Fibroblast of skin of scalp (primary cell): ENCODE data around the gene GRHL3. TPM values are rescaled to one million over a fixed set of nuclear protein-coding genes. Genes with fewer than 3 reads are reported as not detected.
A peak's percentile ranks its signal among the peaks of the same experiment; 100 is the strongest.
"Not testable (repeated sequence)": the region's sequence is repeated elsewhere in the genome, so short reads cannot be mapped to it uniquely, and the experiment has no call there.

Experiments
- DNase-seq: peaks from one replicate; pipeline ENCODE4 v3.0.0-alpha.2; 2013
- polyA plus RNA-seq, 2 experiments: library from polyadenylated mRNA; unstranded; fragments of 120-200 nt; gene quantifications; one replicate each; pipeline ENCODE4 v1.2.1, GENCODE V29; 2013; ENCODE audit not compliant: insufficient read length in 2 of 2

Gene GRHL3
- 0.08 TPM for polyA plus RNA-seq (2013, experiment 1 of 2; ENCODE audit: insufficient read length)
- 0.41 TPM for polyA plus RNA-seq (2013, experiment 2 of 2; ENCODE audit: insufficient read length)

- DNase-seq, result no peak
These were observed at the start of gene GRHL3 for GRCh38 chr1:24319312-24319863. Gene GRHL3, plus strand, starts transcription at chr1:24319357. Its CDS starts 195 bp downstream, at chr1:24319552.

- not testable (repeated sequence) for DNase-seq
These were observed 44.7 kb upstream of the GRHL3 start for GRCh38 chr1:24274203-24275103.

- DNase-seq, result no peak
These were observed 44.1 kb upstream of the GRHL3 start for GRCh38 chr1:24275104-24275410.

GRCh38 chr1:24275510-24275909 lies 43.6 kb upstream of the GRHL3 start:
- DNase-seq, result no peak

GRCh38 chr1:24276791-24277190 lies 42.4 kb upstream of the GRHL3 start:
- DNase-seq, result no peak

GRCh38 chr1:24277420-24278169 lies 41.6 kb upstream of the GRHL3 start:
- peak; percentile 61 for DNase-seq

GRCh38 chr1:24278726-24279125 lies 40.4 kb upstream of the GRHL3 start:
- no peak for DNase-seq

- DNase-seq, result no peak
These were observed 39.4 kb upstream of the GRHL3 start for GRCh38 chr1:24279590-24280232.

- no peak for DNase-seq
These were observed 37.6 kb upstream of the GRHL3 start for GRCh38 chr1:24281591-24281990.

GRCh38 chr1:24282491-24282890 lies 36.7 kb upstream of the GRHL3 start:
- no peak for DNase-seq

- peak; percentile 68 for DNase-seq
These were observed 35.6 kb upstream of the GRHL3 start for GRCh38 chr1:24283326-24284155.

GRCh38 chr1:24284156-24284471 lies 35.0 kb upstream of the GRHL3 start:
- no peak for DNase-seq

- DNase-seq, result no peak
These were observed 33.9 kb upstream of the GRHL3 start for GRCh38 chr1:24285231-24285630.

- no peak for DNase-seq
These were observed 32.7 kb upstream of the GRHL3 start for GRCh38 chr1:24286246-24287010.

GRCh38 chr1:24287779-24288178 lies 31.4 kb upstream of the GRHL3 start:
- DNase-seq, result not testable (repeated sequence)

- DNase-seq, result no peak
These were observed 30.7 kb upstream of the GRHL3 start for GRCh38 chr1:24288479-24288878.

GRCh38 chr1:24289937-24290595 lies 29.1 kb upstream of the GRHL3 start:
- DNase-seq, result peak; percentile 94

- DNase-seq, result no peak
These were observed 28.1 kb upstream of the GRHL3 start for GRCh38 chr1:24290933-24291487.

GRCh38 chr1:24292103-24292502 lies 27.1 kb upstream of the GRHL3 start:
- no peak for DNase-seq

GRCh38 chr1:24292887-24293286 lies 26.3 kb upstream of the GRHL3 start:
- DNase-seq, result no peak
